ENCODE measurements around the gene GPM6B. TPM values are rescaled to one million over a fixed set of nuclear protein-coding genes. Genes with fewer than 3 reads are reported as not detected.

The GPM6B gene
- polyA plus RNA-seq, 5 donors, result 23.0 to 37.5 (median 34.2) TPM

- DNase-seq, result no peak
These were observed 46.8 kb downstream of the GPM6B start for GRCh38 chrX:13770013-13770535.

DNA sequence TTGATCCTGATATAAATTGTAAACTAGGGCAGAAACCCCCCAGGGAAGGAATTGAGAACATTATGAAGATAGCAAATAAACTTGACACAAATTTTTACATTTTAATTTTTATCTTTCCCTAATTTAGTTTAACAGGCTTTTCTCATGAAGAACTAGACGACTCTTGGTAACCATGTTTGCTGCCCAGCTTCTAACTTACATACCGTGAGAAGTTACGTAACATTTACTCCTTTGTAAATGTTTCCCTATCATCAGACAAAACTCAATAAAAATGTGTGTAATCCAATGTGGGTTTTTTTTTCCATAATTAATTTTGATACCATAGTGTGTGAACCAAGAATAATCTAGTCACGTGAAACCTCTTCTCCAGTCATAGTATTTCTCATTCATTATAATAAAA lies 48.0 kb downstream of the GPM6B start:
- no peak for DNase-seq

DNA sequence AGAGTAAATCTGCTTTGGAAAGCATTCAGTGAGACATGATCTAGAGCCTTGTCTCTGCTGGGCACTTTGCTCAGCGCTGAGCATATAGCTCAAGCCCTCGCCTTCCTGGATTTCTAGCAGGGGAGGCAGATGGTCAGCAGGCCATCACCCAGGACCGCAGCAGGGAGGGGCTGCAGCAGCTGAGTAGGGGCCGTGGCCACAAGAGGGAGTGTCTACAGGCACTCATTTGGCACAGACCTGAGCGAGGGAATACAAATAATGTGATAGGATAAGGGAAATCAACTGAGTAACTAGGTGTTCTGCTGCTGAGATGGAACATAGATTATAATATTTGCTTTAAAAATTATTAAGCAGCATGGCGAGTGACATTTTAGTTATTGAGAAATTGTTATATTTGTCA lies 52.1 kb downstream of the GPM6B start:
- DNase-seq, result no peak

DNA sequence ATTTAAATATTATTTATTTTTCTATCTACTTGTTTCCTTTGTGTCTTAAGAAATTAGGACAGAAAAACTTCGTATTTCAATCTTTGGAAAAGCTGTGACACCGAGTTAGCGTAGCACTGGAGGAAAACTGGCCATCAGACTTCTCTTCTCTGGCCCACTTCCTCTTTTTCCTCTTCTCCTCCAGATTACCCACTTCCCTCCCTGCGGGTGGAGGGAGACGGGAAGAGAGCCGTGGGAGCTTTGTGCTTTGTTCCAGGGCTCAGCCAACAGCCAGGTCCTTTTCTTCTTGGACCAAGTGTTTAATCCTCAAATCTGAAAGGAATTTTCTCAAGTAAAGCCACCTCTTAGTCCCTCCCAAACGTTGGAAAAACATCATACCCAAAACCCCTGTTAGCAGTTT lies 52.6 kb downstream of the GPM6B start:
- DNase-seq, result no peak

- DNase-seq, result no peak
These were observed 53.4 kb downstream of the GPM6B start for GRCh38 chrX:13763489-13763888.

- DNase-seq, result peak in 1 of 2 donors; percentile 25
These were observed 55.1 kb downstream of the GPM6B start for GRCh38 chrX:13761606-13762414.

GRCh38 chrX:13760426-13760825 lies 56.5 kb downstream of the GPM6B start:
- DNase-seq, result no peak

GRCh38 chrX:13759152-13759718 lies 57.7 kb downstream of the GPM6B start:
- DNase-seq, result no peak

GRCh38 chrX:13756381-13756780 lies 60.5 kb downstream of the GPM6B start:
- no peak for DNase-seq

DNA sequence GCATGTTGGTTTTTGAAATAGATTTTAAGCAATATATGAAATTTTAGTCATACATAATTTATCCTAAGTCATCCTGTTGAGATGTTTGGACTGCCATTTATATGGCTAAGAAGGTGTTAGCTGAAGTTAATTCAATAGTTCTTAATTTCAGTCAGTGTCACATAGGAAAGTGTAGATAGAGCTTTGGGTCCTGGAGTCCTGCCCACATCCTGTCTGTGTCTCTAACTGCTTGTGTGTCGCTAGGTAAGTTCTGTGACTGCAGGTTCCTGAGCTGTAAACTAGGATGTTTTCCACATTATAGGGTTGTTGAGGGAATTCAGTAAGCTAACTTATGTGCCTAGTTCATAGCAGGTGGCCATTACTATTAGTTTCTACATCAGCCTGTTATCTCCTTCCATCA lies 61.6 kb downstream of the GPM6B start:
- no peak for DNase-seq

DNA sequence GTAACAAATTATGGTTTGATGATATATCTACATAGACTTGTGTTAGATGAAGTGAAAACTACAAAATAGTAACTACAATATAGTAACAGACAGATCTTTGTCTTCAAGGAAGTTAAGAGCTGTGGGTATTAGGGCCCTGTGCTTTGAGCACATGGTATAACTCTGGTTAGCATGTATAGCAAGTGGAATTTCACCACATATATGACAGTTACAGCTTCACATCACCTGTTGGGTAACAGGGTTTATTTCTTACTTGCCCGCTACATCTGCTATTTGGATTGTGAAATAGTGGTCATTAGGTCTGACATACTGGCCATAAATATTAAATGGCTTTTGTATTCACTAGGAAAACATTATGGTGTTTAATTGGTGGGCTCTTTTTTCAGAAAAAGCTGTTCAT lies 62.1 kb downstream of the GPM6B start:
- DNase-seq, result no peak

GRCh38 chrX:13752646-13753045 lies 64.2 kb downstream of the GPM6B start:
- no peak for DNase-seq

DNA sequence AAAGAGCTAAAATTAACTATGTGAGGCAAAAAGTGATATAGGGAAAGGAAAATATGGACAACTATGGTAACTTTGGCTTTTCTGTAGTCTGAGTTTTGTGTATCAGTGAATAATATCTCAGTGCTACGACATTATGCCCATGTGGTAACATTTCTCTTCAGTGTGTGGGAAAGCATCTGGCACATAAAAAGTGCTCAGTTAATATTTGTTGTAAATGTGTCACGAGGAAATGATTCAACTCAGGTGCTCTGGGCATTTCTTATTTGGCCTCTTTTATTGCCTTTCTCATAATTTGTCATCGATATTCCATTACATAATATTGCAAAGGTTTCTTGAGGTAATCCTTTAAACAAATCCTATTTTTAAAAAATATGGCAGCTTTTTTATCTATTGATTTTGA lies 64.8 kb downstream of the GPM6B start:
- no peak for DNase-seq

- DNase-seq, result no peak
These were observed 66.1 kb downstream of the GPM6B start for GRCh38 chrX:13750812-13751211.

DNA sequence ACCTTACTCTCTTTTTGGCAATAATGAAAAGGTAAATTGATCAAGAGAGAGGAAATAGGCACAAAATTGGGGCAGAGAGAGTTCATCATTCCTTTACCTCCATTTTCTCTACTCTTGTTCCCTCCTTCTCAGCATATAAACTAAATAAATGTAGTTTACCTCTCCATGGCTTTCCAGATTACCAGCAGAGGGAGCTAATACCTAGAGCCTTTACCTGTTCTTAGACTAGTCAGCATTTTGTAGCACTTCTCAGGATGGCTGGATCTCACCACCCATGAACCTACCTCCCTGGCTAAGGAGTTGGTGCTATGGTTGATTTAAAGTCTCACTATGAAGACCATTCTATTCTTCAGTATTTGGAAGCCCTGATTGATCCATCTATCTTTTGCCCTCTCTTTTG lies 66.7 kb downstream of the GPM6B start:
- DNase-seq, result no peak

DNA sequence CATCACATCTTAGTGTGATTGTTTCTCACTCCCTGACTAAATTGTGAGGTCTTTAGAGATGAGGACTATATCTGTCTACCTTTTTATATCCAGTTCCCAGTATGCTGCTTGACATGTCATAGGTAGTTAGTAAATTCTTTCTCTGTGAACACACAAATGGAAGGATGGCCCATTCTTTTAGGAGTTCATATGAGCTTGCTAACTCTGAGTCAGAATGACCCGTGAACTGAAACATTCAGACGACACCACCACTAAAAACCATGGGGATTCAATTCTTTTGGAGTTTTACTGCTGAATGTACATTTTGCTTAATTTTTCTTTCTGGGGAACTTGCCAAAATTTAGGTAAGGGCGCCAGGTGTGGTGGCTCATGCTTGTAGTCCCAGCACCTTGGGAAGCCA lies 68.4 kb downstream of the GPM6B start:
- DNase-seq, result no peak

DNA sequence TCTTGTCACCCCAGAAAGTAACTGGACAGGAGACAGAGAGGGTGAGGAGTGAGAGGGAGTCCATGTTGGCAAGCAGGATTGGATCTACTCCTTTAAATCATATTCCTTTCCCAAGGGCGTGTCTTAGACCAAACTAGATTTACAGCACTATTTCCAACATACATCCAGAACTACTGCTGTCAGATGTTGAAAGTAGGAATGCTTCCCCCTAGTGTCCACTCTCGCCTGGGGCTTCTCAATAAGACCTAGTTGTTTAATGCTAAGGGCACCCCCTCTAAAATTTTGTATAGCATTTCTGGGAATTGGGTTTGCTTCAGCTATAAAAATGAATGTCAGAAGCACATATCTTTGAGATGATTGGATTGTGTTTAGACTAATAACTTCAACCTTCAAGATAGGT lies 69.1 kb downstream of the GPM6B start:
- no peak for DNase-seq

- no peak for DNase-seq
These were observed 74.3 kb downstream of the GPM6B start for GRCh38 chrX:13742397-13743176.

DNA sequence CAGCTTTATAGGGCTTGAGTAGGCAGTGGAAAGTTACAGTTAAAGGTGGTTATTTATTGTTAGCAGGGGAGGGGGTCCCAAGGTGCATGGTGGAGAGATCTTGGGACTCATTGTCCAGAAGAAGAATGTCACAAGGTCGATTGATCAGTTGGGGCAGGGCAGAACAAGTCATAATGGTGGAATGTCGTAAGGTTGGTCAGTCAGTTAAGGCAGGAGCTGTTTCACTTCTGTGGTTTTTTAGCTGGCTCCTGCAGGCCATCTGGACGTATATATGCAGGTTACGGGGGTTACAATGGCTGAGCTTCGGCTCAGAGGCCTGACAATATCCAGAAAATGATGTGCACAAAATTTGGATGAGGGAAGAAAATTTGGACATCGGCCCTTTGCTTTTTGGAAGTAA lies 75.2 kb downstream of the GPM6B start:
- DNase-seq, result no peak

- DNase-seq, result peak; percentile 92 to 94
These were observed 82.4 kb downstream of the GPM6B start, which contains the start of the genes OFD1 and TRAPPC2 for GRCh38 chrX:13734278-13735172. Gene OFD1, plus strand, starts transcription at chrX:13734748. Its CDS starts 324 bp downstream, at chrX:13735072. Gene TRAPPC2, minus strand, starts transcription at chrX:13734620. Its CDS starts 14,657 bp downstream, at chrX:13719963.

- DNase-seq, result no peak
These were observed 83.4 kb downstream of the GPM6B start for GRCh38 chrX:13733506-13733905.
